H1 (cell line): ENCODE data around the gene GRIA4. TPM values are rescaled to one million over a fixed set of nuclear protein-coding genes. Genes with fewer than 3 reads are reported as not detected.

Experiments
- CHD7 ChIP-seq: fragments of 300-600 bp; sonication (generic); IDR thresholded peaks from 2 replicates; pipeline ENCODE4 v1.7.1; 2012; ENCODE audit warnings: low read length, moderate library complexity, mild to moderate bottlenecking, inconsistent platforms; ENCODE audit not compliant: insufficient replicate concordance
- CREB1 ChIP-seq: IDR thresholded peaks from 2 replicates; pipeline ENCODE4 v1.6.1; 2012; ENCODE audit warnings: inconsistent platforms
- EP300 ChIP-seq, 2 experiments: IDR thresholded peaks; 1 replicate in 1 of 2; 2 replicates in 1 of 2; pipeline ENCODE4 v1.6.1; 2011 to 2012; ENCODE audit warnings: low read depth in 2 of 2, low read length in 2 of 2, mild to moderate bottlenecking in 2 of 2, borderline replicate concordance in 1 of 2, inconsistent platforms in 1 of 2, moderate library complexity in 1 of 2
- KDM1A ChIP-seq: fragments of 200-600, 300-600 bp; sonication (generic); IDR thresholded peaks from 2 replicates; pipeline ENCODE4 v1.7.1; 2016; ENCODE audit warnings: mild to moderate bottlenecking, low read length, borderline replicate concordance
- KDM4A ChIP-seq: IDR thresholded peaks from one replicate; pipeline ENCODE4 v1.7.1; 2012; ENCODE audit warnings: low read depth, mild to moderate bottlenecking, moderate library complexity, low read length, inconsistent platforms; ENCODE audit not compliant: severe bottlenecking
- RNF2 ChIP-seq: fragments of 200-900, 300-1000 bp; sonication (generic); IDR thresholded peaks from 2 replicates; pipeline ENCODE4 v1.7.1; 2016; ENCODE audit warnings: borderline replicate concordance, low read depth, mild to moderate bottlenecking, antibody characterized with exemption, low read length; ENCODE audit not compliant: poor library complexity, severe bottlenecking; ENCODE audit errors: missing control alignments
- SIRT6 ChIP-seq: IDR thresholded peaks from one replicate; pipeline ENCODE4 v1.7.1; 2012; ENCODE audit warnings: low read length, inconsistent platforms
- SRF ChIP-seq: IDR thresholded peaks from 2 replicates; pipeline ENCODE4 v1.6.1; 2011; ENCODE audit warnings: mild to moderate bottlenecking, low read depth, low read length, moderate library complexity
- TBP ChIP-seq: IDR thresholded peaks from 2 replicates; pipeline ENCODE4 v1.6.1; 2011; ENCODE audit warnings: low read depth, low read length, improper control_type of control experiment
- polyA plus RNA-seq, 7 experiments: library from polyadenylated mRNA; depleted of rRNA in 3 of 7; stranded (reverse) in 5 of 7; unstranded in 2 of 7; fragments of >200 nt in 5 of 7; fragments of 200-250 nt in 2 of 7; gene quantifications; 1 replicate in 5 of 7; 2 replicates in 1 of 7; 4 replicates in 1 of 7; pipeline versions ENCODE4 v1.2.1 to v1.2.3, GENCODE V29; 2011 to 2013; ENCODE audit warnings: missing spikeins in 2 of 7, mixed read lengths in 2 of 7
- total RNA-seq: library from RNA; stranded (reverse); fragmentation: NEBNext Ultra II Directional; extraction: Animal tissue kit (Norgen Biotek cat#: 25700); gene quantifications from 2 replicates; pipeline ENCODE4 v1.2.1, GENCODE V29; 2021

GRIA4 gene
- total and polyA plus RNA-seq, 2 of the 8 experiments (the other 6 are each of a cell fraction or from before 2014, with no cell fraction given) = 12.5 to 21.8 TPM

GRCh38 chr11:105769627-105770026 is 159.8 kb downstream of the GRIA4 start (continued):
- TF ChIP-seq CHD7 = no peak
- TF ChIP-seq RNF2 = no peak
- TF ChIP-seq KDM4A = no peak
- TF ChIP-seq SIRT6 = no peak
- no peak for TF ChIP-seq EP300 (IDR thresholded peaks at IDR 0.05; ENCODE audit: borderline replicate concordance in 1 of 2, low read depth in 2 of 2, low read length in 2 of 2)
- TF ChIP-seq CREB1 = no peak
- TF ChIP-seq TBP = no peak
- TF ChIP-seq SRF = no peak
- TF ChIP-seq KDM1A = no peak
